Thyroid gland (tissue), 4 donors: Measurements from ENCODE around the gene GTF2B.

Source experiments
- CTCF ChIP-seq, 6 experiments: fragments of 200-600 bp in 3 of 6; fragments of 450-650 bp in 3 of 6; sonication (generic) in 3 of 6; IDR thresholded peaks; one replicate each; pipeline ENCODE4 v1.5.1; 2016 to 2019; ENCODE audit warnings: antibody characterized with exemption in 6 of 6, mild to moderate bottlenecking in 2 of 6, inconsistent platforms in 1 of 6, moderate library complexity in 1 of 6
- POLR2A ChIP-seq, 2 donors: fragments of 450-650 bp; IDR thresholded peaks; one replicate each; pipeline ENCODE4 v1.6.1; 2017; ENCODE audit warnings: antibody characterized with exemption in 2 of 2, mild to moderate bottlenecking in 2 of 2, moderate library complexity in 1 of 2

- TF ChIP-seq CTCF (IDR thresholded peaks at IDR 0.05) (no peak), POLR2A (IDR thresholded peaks at IDR 0.05) (no peak)
Observed at GRCh38 chr1:88867743-88868521, 23.4 kb downstream of the GTF2B start.
